ENCODE data around the gene CBFA2T3.
"Not testable (repeated sequence)": the region's sequence is repeated elsewhere in the genome, so short reads cannot be mapped to it uniquely, and the experiment has no call there.

CBFA2T3 gene

GRCh38 chr16:88977018-88977811 lies at the start of gene CBFA2T3:
CBFA2T3 (minus strand) TSS chr16:88977207; CDS start chr16:88976807, 400 bp downstream.
- no peak for DNase-seq

DNA sequence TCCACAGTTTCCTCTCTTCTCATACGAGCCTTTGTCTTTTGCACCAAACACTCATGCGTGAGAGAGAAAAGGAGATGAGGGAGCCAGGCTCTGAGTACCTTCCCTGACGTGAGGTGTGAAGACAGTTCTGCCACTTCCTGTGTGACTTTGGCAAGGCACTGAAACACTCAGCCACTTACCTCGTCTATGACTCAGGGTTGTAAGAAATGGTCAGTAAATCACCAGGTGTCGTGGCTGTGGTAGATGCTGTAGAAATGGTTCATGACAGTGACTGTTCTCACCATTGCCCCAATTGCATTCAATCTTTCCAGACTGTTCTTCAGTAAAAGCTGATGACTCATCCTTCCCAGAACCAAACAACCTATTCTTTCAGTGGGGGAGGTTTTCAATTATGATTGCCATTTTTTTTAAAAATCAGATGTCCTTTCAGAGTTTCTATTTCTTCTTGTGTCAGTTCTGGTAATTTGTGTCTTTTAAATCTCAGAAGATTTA lies 49.2 kb upstream of the CBFA2T3 start:
- peak; percentile 72 for DNase-seq

GRCh38 chr16:89025636-89026035 lies 48.6 kb upstream of the CBFA2T3 start:
- no peak for DNase-seq

DNA sequence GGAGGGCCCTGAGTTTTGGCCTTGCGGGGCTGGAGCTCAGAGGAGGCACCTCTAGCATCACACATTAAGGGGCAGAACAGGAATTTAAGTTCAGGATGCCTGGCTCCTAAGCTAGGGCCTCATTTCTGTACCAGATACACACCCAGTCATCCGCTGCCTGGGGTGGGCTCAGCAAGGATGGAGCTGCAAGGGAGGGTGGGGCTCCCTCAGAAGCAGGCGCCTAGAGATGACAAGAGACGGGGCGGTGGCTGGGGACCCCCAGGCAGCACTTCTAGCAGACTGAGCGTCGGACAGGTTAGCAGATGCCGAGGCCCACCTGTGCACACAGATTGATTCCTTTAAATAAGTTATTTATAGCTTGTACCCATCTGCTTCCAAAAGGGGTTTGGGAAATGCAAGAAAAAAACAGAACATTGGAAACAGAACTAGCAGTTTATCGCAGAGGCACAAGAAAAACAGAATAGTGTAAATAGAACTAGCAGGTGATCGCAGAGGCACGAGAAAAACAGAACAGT lies 47.6 kb upstream of the CBFA2T3 start:
- DNase-seq = no peak

- no peak for DNase-seq
Observed at GRCh38 chr16:89023621-89024511, 46.9 kb upstream of the CBFA2T3 start.

DNA sequence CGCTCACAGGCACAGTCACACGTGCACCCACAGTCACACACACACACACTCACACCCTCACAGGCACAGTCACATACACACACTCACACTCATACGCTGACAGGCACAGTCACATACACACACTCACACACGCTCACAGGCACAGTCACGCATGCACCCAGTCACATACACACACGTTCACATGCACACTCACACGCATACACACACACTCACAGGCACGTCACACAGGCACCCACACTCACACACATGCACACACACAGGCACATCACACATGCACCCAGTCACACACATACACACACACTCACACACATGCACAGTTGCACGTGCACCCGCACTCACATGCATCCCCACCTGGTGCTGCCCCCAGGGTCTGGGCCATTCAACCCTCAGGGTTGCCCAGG lies 46.1 kb upstream of the CBFA2T3 start:
- no peak for DNase-seq

DNA sequence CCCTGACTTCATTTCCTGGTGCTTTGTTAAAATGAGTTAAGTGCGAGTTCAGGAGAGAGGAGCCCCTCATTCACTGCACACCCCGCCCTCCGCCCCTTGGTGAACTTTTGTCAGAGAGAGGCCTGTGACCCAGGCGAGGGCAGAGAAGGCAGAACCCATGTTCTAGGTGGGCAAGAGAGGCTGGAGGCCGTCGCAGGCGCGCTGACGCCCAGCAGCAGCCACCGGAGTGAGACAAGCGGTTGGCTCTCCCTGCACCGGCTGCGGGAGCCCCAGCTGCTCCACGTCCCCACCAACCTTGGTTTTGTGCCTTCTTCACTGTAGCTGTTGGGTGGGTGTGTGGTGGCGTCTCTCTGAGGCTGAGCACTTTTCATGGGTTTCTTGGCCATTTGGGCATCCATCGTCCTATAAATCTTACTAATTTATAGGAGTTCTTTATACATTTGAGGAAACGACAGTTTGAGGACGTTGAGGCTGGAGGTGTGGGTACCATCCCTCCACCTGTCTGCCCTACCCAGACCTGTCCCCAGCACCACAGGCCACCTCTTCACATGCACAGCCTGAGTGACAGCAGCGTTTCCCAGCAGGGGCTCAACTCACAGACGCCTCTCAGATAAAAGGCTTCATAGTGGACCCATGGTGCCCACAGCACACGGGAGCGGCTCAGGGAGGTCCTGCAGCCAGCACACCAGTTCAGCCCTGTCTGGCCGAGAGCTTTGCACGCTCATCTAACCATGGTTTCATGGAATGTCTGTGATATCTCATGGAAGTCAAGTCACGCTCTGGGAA lies 45.2 kb upstream of the CBFA2T3 start:
- DNase-seq = no peak

- DNase-seq = no peak
Observed at GRCh38 chr16:89020925-89021595, 44.1 kb upstream of the CBFA2T3 start.

- peak; percentile 26 for DNase-seq
Observed at GRCh38 chr16:89020068-89020924, 43.3 kb upstream of the CBFA2T3 start.

GRCh38 chr16:89019511-89019910 lies 42.5 kb upstream of the CBFA2T3 start:
- DNase-seq = no peak

DNA sequence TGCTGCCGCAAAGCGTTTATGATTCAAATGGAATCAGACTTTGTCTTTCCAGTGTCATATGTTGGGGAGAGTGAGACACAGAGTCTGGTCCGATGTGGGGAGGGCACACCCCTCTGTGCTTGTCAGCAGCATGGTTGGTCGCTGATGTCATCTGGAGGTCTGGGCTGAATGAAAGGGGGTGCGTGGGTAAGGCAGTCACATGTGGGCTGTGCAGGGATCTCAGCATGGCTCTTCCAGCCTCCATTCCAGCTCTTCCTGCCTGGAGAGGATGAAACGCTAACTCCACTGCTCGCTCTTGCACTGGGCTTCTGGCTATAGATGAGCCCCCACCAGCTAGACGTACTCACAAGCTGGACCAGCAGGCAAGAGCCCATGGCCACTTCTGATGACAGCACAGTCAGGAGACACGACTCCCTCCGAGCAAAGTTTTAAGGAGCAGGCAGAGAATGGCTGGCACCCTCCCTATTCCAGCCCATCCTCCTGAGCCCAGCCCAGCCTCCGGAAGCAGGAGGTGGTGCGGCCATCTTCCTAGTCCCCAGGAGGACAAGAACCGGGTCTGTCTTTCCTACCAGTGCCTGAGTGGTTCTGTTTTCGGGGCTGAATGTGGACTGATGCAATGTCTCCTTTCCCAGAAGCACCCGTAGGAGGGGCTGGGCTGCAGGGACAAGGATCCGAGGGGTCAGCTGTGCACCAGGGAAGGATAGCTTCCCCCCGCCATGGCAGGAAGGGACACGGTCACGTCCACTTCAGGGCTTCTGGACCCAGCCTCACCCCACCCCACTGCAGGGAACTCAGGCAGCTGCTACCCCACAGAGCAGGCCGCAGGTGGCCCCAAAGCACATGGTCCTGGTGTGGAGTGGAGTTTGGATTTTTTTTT lies 41.5 kb upstream of the CBFA2T3 start:
- no peak for DNase-seq

DNA sequence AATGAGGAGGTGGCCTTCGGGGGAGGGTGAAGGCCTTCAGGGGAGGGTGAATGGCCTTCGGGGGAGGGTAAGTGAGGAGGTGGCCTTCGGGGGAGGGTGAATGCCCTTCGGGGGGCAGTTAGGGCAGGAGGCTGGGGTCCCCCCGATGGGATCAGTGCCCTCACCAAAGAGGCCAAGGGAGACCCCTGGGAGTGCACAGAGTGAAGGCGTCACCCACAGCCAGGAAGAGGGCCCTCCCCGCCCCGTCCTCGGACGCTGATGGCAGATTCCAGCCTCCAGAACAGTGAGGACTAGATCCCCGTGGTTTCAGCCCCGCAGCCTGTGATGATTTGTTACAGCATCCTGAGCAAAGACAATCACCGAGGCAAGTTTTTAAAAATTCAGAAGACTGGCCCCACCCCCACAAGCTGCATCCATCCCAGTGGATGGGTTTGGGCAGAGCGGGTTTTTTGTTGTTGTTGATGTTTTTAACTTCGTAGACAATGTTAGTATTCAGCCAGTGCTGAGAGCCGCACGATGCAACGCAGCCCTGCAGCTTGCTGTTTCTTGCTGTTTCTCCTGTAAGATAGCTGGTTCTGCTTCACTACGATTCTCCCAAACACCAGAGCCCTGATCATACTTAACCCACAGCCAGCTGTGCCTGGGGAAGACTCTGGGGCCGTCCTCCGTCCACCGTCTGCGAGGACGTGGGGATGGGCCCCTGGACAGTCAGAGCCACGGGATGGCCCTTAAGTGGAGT lies 40.7 kb upstream of the CBFA2T3 start:
- DNase-seq = no peak

DNA sequence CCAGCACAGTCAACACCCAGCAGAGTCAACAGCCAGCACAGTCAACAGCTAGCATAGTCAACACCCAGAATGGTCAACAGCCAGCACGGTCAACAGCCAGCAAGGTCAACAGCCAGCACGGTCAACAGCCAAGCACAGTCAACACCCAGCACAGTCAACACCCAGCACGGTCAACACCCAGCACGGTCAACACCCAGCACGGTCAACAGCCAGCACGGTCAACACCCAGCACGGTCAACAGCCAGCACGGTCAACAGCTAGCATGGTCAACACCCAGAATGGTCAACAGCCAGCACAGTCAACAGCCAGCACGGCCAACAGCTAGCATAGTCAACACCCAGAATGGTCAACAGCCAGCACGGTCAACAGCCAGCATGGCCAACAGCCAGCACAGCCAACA lies 39.6 kb upstream of the CBFA2T3 start:
- DNase-seq = not testable (repeated sequence)

- DNase-seq = no peak
Observed at GRCh38 chr16:89015271-89015859, 38.4 kb upstream of the CBFA2T3 start.

GRCh38 chr16:89014403-89015230 lies 37.6 kb upstream of the CBFA2T3 start:
- DNase-seq = no peak

DNA sequence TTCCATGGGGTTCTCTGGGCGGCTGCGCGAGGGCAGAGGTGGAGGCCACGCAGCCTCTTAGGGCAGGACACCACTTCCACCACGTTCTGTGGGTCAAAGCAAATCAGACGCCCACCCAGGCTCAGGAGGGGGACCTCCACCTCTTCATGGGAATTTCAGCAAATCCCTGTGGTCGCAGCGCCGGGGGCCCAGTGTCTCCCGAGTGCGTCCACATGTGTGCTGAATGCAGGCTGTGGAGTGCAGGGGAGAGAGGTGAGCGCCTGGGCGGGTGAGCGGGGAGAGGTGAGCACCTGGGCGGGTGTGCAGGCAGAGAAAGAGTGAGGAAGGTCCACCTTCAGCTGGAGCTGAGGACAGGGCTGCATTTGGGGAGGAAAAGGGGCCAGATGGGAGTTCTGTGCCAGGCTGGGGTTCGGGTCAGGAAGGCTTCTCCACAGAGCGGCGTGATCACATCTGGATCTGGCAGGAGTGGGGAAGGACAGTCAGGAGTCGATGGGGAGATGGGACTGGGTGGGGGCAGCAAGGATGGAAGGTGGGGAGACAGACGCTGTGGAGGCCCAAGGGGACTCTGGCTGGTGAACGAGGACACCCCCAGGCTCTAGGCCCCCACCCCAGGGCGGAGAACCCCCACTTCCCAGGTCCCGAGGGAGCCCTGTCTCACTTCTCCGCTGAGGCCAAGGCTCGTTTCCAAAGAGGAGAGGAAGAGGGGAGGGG lies 36.8 kb upstream of the CBFA2T3 start:
- DNase-seq = no peak

- DNase-seq = no peak
Observed at GRCh38 chr16:89013111-89013510, 36.1 kb upstream of the CBFA2T3 start.

Measured in stimulated activated CD4-positive, alpha-beta T cell treated with anti-CD3 and anti-CD28 coated beads, Interleukin-15, amount 100 ng/mL, for 24 hours (primary cell).